Neuron (in vitro differentiated cells): ENCODE measurements around the gene MMP2.

Source experiments
- H2AFZ ChIP-seq: one replicate; pipeline ENCODE4 v1.6.1; 2013; ENCODE audit warnings: low read depth, mild to moderate bottlenecking, inconsistent platforms, low read length, moderate library complexity
- H3K27me3 ChIP-seq: one replicate; pipeline ENCODE4 v1.6.1; 2013; ENCODE audit warnings: low read length; ENCODE audit not compliant: insufficient read depth
- H3K36me3 ChIP-seq: one replicate; pipeline ENCODE4 v1.6.1; 2013; ENCODE audit warnings: low read length; ENCODE audit not compliant: insufficient read depth
- H3K4me1 ChIP-seq: one replicate; pipeline ENCODE4 v1.6.1; 2013; ENCODE audit warnings: low read length; ENCODE audit not compliant: insufficient read depth
- H3K4me3 ChIP-seq: 2 replicates; pipeline ENCODE4 v1.5.1; 2013; ENCODE audit warnings: mild to moderate bottlenecking, low read length, moderate library complexity
- H3K9me3 ChIP-seq: one replicate; pipeline ENCODE4 v1.6.1; 2013; ENCODE audit warnings: low read length

The MMP2 gene

GRCh38 chr16:55526441-55526840 is 47.4 kb downstream of the MMP2 start:
- no peak overlapping the region for H2AFZ ChIP-seq
- no peaks in the 10 kb centered on the region for H3K27me3 ChIP-seq
- no peaks in the 10 kb centered on the region for H3K36me3 ChIP-seq
- no peak overlapping the region for H3K4me3 ChIP-seq
- no peaks in the 10 kb centered on the region for H3K4me1 ChIP-seq
- no peaks in the 10 kb centered on the region for H3K9me3 ChIP-seq

- H2AFZ ChIP-seq = no peak overlapping the region
- H3K4me3 ChIP-seq = no peak overlapping the region
- H3K27me3 ChIP-seq = no peaks in the 10 kb centered on the region
- no peaks in the 10 kb centered on the region for H3K9me3 ChIP-seq
- H3K4me1 ChIP-seq = no peaks in the 10 kb centered on the region
- H3K36me3 ChIP-seq = no peaks in the 10 kb centered on the region
Measured at GRCh38 chr16:55527885-55528284, 48.9 kb downstream of the MMP2 start.

GRCh38 chr16:55529018-55529417 is 50.0 kb downstream of the MMP2 start:
- Histone ChIP-seq H3K27me3 (no peaks in the 10 kb centered on the region), H3K36me3 (no peaks in the 10 kb centered on the region), H3K9me3 (no peaks in the 10 kb centered on the region), H3K4me1 (no peaks in the 10 kb centered on the region), H2AFZ (no peak overlapping the region), H3K4me3 (no peak overlapping the region)

GRCh38 chr16:55530316-55530856 is 51.4 kb downstream of the MMP2 start:
- H3K9me3 ChIP-seq = no peaks in the 10 kb centered on the region
- H3K27me3 ChIP-seq = no peaks in the 10 kb centered on the region
- H3K36me3 ChIP-seq = no peaks in the 10 kb centered on the region
- no peak overlapping the region for H2AFZ ChIP-seq
- no peak overlapping the region for H3K4me3 ChIP-seq
- H3K4me1 ChIP-seq = no peaks in the 10 kb centered on the region

GRCh38 chr16:55532227-55532626 is 53.2 kb downstream of the MMP2 start:
- Histone ChIP-seq H3K4me1 (no peaks in the 10 kb centered on the region), H3K36me3 (no peaks in the 10 kb centered on the region), H3K4me3 (no peak overlapping the region), H3K27me3 (no peaks in the 10 kb centered on the region), H2AFZ (no peak overlapping the region), H3K9me3 (no peaks in the 10 kb centered on the region)

- no peak overlapping the region for H2AFZ ChIP-seq
- H3K4me3 ChIP-seq = no peak overlapping the region
- no peaks in the 10 kb centered on the region for H3K36me3 ChIP-seq
- H3K27me3 ChIP-seq = no peaks in the 10 kb centered on the region
- no peaks in the 10 kb centered on the region for H3K4me1 ChIP-seq
- H3K9me3 ChIP-seq = no peaks in the 10 kb centered on the region
Measured at GRCh38 chr16:55534756-55535155, 55.8 kb downstream of the MMP2 start.

- Histone ChIP-seq H3K4me1 (no peaks in the 10 kb centered on the region), H3K36me3 (no peaks in the 10 kb centered on the region), H3K4me3 (no peak overlapping the region), H2AFZ (no peak overlapping the region), H3K9me3 (no peaks in the 10 kb centered on the region), H3K27me3 (no peaks in the 10 kb centered on the region)
Measured at GRCh38 chr16:55539049-55539448, 60.1 kb downstream of the MMP2 start.

- Histone ChIP-seq H3K9me3 (no peaks in the 10 kb centered on the region), H2AFZ (no peak overlapping the region), H3K4me3 (no peak overlapping the region), H3K36me3 (no peaks in the 10 kb centered on the region), H3K4me1 (no peaks in the 10 kb centered on the region), H3K27me3 (no peaks in the 10 kb centered on the region)
Measured at GRCh38 chr16:55539488-55539887, 60.5 kb downstream of the MMP2 start.

GRCh38 chr16:55540221-55540620 is 61.2 kb downstream of the MMP2 start:
- Histone ChIP-seq H3K4me3 (no peak overlapping the region), H3K27me3 (no peaks in the 10 kb centered on the region), H3K9me3 (no peaks in the 10 kb centered on the region), H2AFZ (no peak overlapping the region), H3K36me3 (no peaks in the 10 kb centered on the region), H3K4me1 (no peaks in the 10 kb centered on the region)

GRCh38 chr16:55542459-55543082 is 63.6 kb downstream of the MMP2 start:
- no peaks in the 10 kb centered on the region for H3K27me3 ChIP-seq
- H3K9me3 ChIP-seq = no peaks in the 10 kb centered on the region
- H3K36me3 ChIP-seq = no peaks in the 10 kb centered on the region
- no peak overlapping the region for H2AFZ ChIP-seq
- H3K4me1 ChIP-seq = no peaks in the 10 kb centered on the region
- no peak overlapping the region for H3K4me3 ChIP-seq

- no peak overlapping the region for H3K4me3 ChIP-seq
- no peaks in the 10 kb centered on the region for H3K36me3 ChIP-seq
- no peaks in the 10 kb centered on the region for H3K4me1 ChIP-seq
- no peaks in the 10 kb centered on the region for H3K27me3 ChIP-seq
- no peaks in the 10 kb centered on the region for H3K9me3 ChIP-seq
- H2AFZ ChIP-seq = no peak overlapping the region
Measured at GRCh38 chr16:55543472-55543871, 64.5 kb downstream of the MMP2 start.

GRCh38 chr16:55552621-55553020 is 73.6 kb downstream of the MMP2 start:
- Histone ChIP-seq H3K27me3 (no peaks in the 10 kb centered on the region), H3K36me3 (no peaks in the 10 kb centered on the region), H3K4me3 (no peak overlapping the region), H2AFZ (no peak overlapping the region), H3K9me3 (no peaks in the 10 kb centered on the region), H3K4me1 (no peaks in the 10 kb centered on the region)

- H2AFZ ChIP-seq = no peak overlapping the region
- H3K36me3 ChIP-seq = no peaks in the 10 kb centered on the region
- H3K4me3 ChIP-seq = no peak overlapping the region
- H3K27me3 ChIP-seq = no peaks in the 10 kb centered on the region
- no peaks in the 10 kb centered on the region for H3K9me3 ChIP-seq
- no peaks in the 10 kb centered on the region for H3K4me1 ChIP-seq
Measured at GRCh38 chr16:55555436-55555835, 76.4 kb downstream of the MMP2 start.
